GM12878 (cell line): ENCODE data around the gene RBM8A. TPM values are rescaled to one million over a fixed set of nuclear protein-coding genes. Genes with fewer than 3 reads are reported as not detected.

Experiments
- ATAC-seq: fragments of 200-7000 bp; cut with Tn5 transposase; 3 replicates; pipeline ENCODE4 v1.9.1; 2020; ENCODE audit warnings: mild to moderate bottlenecking, moderate library complexity
- BruUV-seq: library from RNA; stranded (reverse); fragments of 400-500 nt; replicated peaks from 2 replicates; lab custom pipeline; 2021; lab: Mats Ljungman, UMichigan
- CTCF ChIA-PET: fragments of 300-600 bp; sonication (Branson Sonifier 250); formaldehyde crosslinking; extraction: SDS; loops from one replicate; lab custom pipeline; 2021; ENCODE audit warnings: inconsistent platforms; lab: Yijun Ruan, JAX
- POLR2A ChIA-PET: fragments of 350-600 bp; formaldehyde crosslinking; extraction: SDS; loops from one replicate; lab custom pipeline; 2021; ENCODE audit warnings: inconsistent platforms; lab: Charles Lee
- RAD21 ChIA-PET: fragments of 300-600 bp; sonication (Branson Sonifier 250); formaldehyde crosslinking; loops from one replicate; lab custom pipeline; 2023; ENCODE audit warnings: antibody characterized with exemption; ENCODE audit not compliant: unreplicated experiment; lab: Charles Lee
- SMC1A ChIA-PET: fragments of 300-600 bp; sonication (Branson Sonifier 250); formaldehyde crosslinking; loops from one replicate; lab custom pipeline; 2023; ENCODE audit not compliant: unreplicated experiment, uncharacterized antibody; lab: Charles Lee
- DNase-seq: peaks from one replicate; pipeline ENCODE4 v3.0.0-alpha.2; 2011; ENCODE audit warnings: low read depth, low spot score
- FAIRE-seq: peaks from 3 replicates; lab custom pipeline; 2011; peaks lifted over from hg19 to GRCh38; lab: Jason Lieb, UNC
- H2AFZ ChIP-seq: 2 replicates; pipeline ENCODE4 v1.6.0; 2011; ENCODE audit warnings: low read depth, low read length, control low read depth; ENCODE audit not compliant: control insufficient read depth
- H3K27ac ChIP-seq: 2 replicates; pipeline ENCODE4 v1.5.1; 2011; ENCODE audit warnings: control low read depth; ENCODE audit not compliant: control insufficient read depth, insufficient read depth
- H3K27me3 ChIP-seq, 2 experiments: replicated peaks in 1 of 2; 2 replicates each; pipeline versions ENCODE4 v1.6.0 to v1.6.1; 2011; ENCODE audit warnings: low read length in 1 of 2; ENCODE audit not compliant: control insufficient read depth in 2 of 2, insufficient read depth in 2 of 2
- H3K36me3 ChIP-seq, 2 experiments: 2 replicates each; pipeline ENCODE4 v1.5.1; 2011; ENCODE audit warnings: low read length in 1 of 2; ENCODE audit not compliant: control insufficient read depth in 2 of 2, insufficient read depth in 2 of 2
- H3K4me1 ChIP-seq: 2 replicates; pipeline ENCODE4 v1.6.1; 2011; ENCODE audit warnings: mild to moderate bottlenecking, low read length, moderate library complexity, mixed read lengths; ENCODE audit not compliant: control insufficient read depth, insufficient read depth
- H3K4me2 ChIP-seq: 2 replicates; pipeline ENCODE4 v1.6.0; 2011; ENCODE audit warnings: control low read depth; ENCODE audit not compliant: control insufficient read depth, insufficient read depth
- H3K4me3 ChIP-seq: fragments of 200-600 bp; sonication (generic); 2 replicates; pipeline ENCODE4 v1.5.1; 2016
- H3K79me2 ChIP-seq: 2 replicates; pipeline ENCODE4 v1.6.0; 2011; ENCODE audit warnings: low read length; ENCODE audit not compliant: control insufficient read depth, insufficient read depth
- H3K9ac ChIP-seq: 2 replicates; pipeline ENCODE4 v1.8.0; 2011; ENCODE audit warnings: low read length, control low read depth, mixed read lengths; ENCODE audit not compliant: control insufficient read depth, insufficient read depth
- H3K9me3 ChIP-seq: replicated peaks from 3 replicates; pipeline ENCODE4 v1.5.1; 2011; ENCODE audit warnings: mild to moderate bottlenecking, low read length; ENCODE audit not compliant: control insufficient read depth, insufficient read depth
- H4K20me1 ChIP-seq: 2 replicates; pipeline ENCODE4 v1.6.0; 2011; ENCODE audit not compliant: control insufficient read depth, insufficient read depth
- CHD1 ChIP-seq: IDR thresholded peaks from 2 replicates; pipeline ENCODE4 v1.6.1; 2012; ENCODE audit warnings: low read depth, low read length, improper control_type of control experiment
- CHD2 ChIP-seq: IDR thresholded peaks from 2 replicates; pipeline ENCODE4 v1.6.1; 2011; ENCODE audit warnings: low read depth, low read length, improper control_type of control experiment, borderline replicate concordance
- CHD4 ChIP-seq: fragments of 200-600 bp; sonication (generic); IDR thresholded peaks from 2 replicates; pipeline ENCODE4 v1.6.1; 2016; ENCODE audit warnings: mild to moderate bottlenecking
- IKZF1 ChIP-seq: fragments of 450-650 bp; conservative IDR thresholded peaks from 2 replicates; pipeline ENCODE4 v1.6.1; 2017; ENCODE audit warnings: antibody characterized with exemption, mild to moderate bottlenecking
- MTA2 ChIP-seq: fragments of 450-650 bp; IDR thresholded peaks from 2 replicates; pipeline ENCODE4 v1.6.1; 2016; ENCODE audit warnings: low read depth, mild to moderate bottlenecking, moderate library complexity
- RAD51 ChIP-seq: fragments of 450-650 bp; IDR thresholded peaks from 2 replicates; pipeline ENCODE4 v1.6.1; 2016; ENCODE audit warnings: moderate library complexity, mild to moderate bottlenecking, inconsistent platforms
- RUNX3 ChIP-seq: IDR thresholded peaks from 2 replicates; pipeline ENCODE4 v1.6.1; 2012; ENCODE audit warnings: low read length, inconsistent platforms
- SPI1 ChIP-seq: IDR thresholded peaks from 2 replicates; pipeline ENCODE4 v1.6.1; 2011; ENCODE audit warnings: low read depth, mild to moderate bottlenecking, low read length, moderate library complexity, borderline replicate concordance; ENCODE audit not compliant: insufficient read depth
- YY1 ChIP-seq: IDR thresholded peaks from 2 replicates; pipeline ENCODE4 v1.6.1; 2011; ENCODE audit warnings: low read depth, mild to moderate bottlenecking, low read length
- WGBS: methylation state at CpG from one replicate; pipeline ENCODE4 v1.1.6; 2016; ENCODE audit warnings: low lambda C conversion rate; ENCODE audit not compliant: insufficient replicate concordance, insufficient coverage; ENCODE audit errors: missing lambda C conversion rate; 5-methylcytosine and 5-hydroxymethylcytosine counted together
- in situ Hi-C: fragments of 300-500 bp; cut with MboI; formaldehyde crosslinking; loops from 9 replicates; pipeline ENCODE4 v1.14.3; 2018; ENCODE audit warnings: mixed read lengths
- intact Hi-C: fragments of 100-400 bp; cut with micrococcal nuclease; formaldehyde crosslinking; loops from one replicate; pipeline ENCODE4 v1.14.2; 2022; ENCODE audit not compliant: unreplicated experiment
- polyA plus RNA-seq, 11 experiments: library from polyadenylated mRNA; depleted of rRNA in 4 of 11; unstranded in 6 of 11; stranded (reverse) in 5 of 11; fragments of >200 nt; fragmentation: Nextera tagmentation in 4 of 11; fragmentation: Illumina TruSeq in 1 of 11; extraction: Ambion mirVana in 4 of 11; extraction: Trizol in 1 of 11; gene quantifications; 1 replicate in 1 of 11; 2 replicates in 10 of 11; pipeline versions ENCODE4 v1.2.1 to v1.2.3, GENCODE V29; 2011 to 2016; ENCODE audit warnings: inconsistent platforms in 2 of 11, missing spikeins in 2 of 11, low read depth in 1 of 11
- total RNA-seq, 4 experiments: library from RNA; depleted of rRNA in 3 of 4; stranded (reverse); fragments of >200 nt in 3 of 4; fragmentation: Illumina TruSeq in 1 of 4; extraction: Trizol in 1 of 4; gene quantifications; 2 replicates each; pipeline versions ENCODE4 v1.2.1 to v1.2.3, GENCODE V29; 2013 to 2021
- TF ChIP-seq, protein P1 (sequence below): fragments of 450-650 bp; IDR thresholded peaks from 2 replicates; pipeline ENCODE4 v1.6.1; 2018; ENCODE audit warnings: borderline replicate concordance, mild to moderate bottlenecking; ENCODE audit not compliant: partially characterized antibody

The RBM8A gene
- total and polyA plus RNA-seq, 10 of the 15 experiments (the other 5 are each of a cell fraction or from before 2014, with no cell fraction given) = 110 to 1,248 (median 248) TPM

DNA sequence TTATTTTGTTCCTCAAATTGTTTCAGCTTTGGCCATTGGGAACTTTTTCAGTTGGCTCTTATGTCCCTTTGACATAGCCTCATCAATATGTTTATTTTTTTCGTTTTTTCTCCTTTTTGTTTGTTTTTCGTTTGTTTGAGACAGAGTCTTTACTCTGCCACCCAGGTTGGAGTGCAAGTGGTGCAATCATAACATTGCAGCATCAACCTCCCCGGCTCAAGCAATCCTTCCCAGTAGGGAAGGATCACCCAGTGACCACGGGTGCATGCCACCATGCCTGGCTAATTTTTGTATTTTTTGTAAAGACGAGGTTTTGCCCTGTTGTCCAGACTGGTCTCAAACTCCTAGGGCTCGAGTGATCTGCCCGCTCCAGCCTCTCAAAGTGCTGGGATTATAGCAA, 45.3 kb upstream of the RBM8A start:
- no TSS peak for BruUV-seq

More for the DNA sequence above, 45.3 kb upstream of the RBM8A start:
- DNase-seq = no peak
- no peaks in the 10 kb centered on the region for H3K36me3 ChIP-seq
- H3K9ac ChIP-seq = no peak overlapping the region
- H3K4me1 ChIP-seq = peaks cover 4% of the 10 kb centered on the region
- H3K4me2 ChIP-seq = no peak overlapping the region
- H4K20me1 ChIP-seq = no peaks in the 10 kb centered on the region
- in situ Hi-C loops = loop anchor here (5.0 kb wide), 1 partner anchor 35 kb away; no protein-coding TSS in a partner anchor
- H3K27ac ChIP-seq = no peak overlapping the region
- ChIA-PET POLR2A (interaction anchor here (0.6 to 1.4 kb wide), 3 partner anchors 14 to 114 kb away, joined by 3 to 5 read pairs (median 5); partner anchors contain the start of genes LIX1L and PIAS3), CTCF (interaction anchor here (0.9 to 1.3 kb wide), 3 partner anchors 9 to 127 kb away, joined by 3 read pairs; partner anchors contain the start of gene NUDT17), RAD21 (no interaction called here), SMC1A (no interaction called here)
- WGBS = 78% methylated on average over 7 of the region's 7 CpGs
- no peak for FAIRE-seq
- no peak for ATAC-seq
- no peaks in the 10 kb centered on the region for H3K79me2 ChIP-seq
- peaks cover under 1% of the 10 kb centered on the region for H3K9me3 ChIP-seq
- H3K27me3 ChIP-seq = no peaks in the 10 kb centered on the region
- no peak overlapping the region for H2AFZ ChIP-seq
- TF ChIP-seq RUNX3 = no peak
- TF ChIP-seq CHD1 = no peak
- no peak for TF ChIP-seq RAD51
- no peak for TF ChIP-seq SPI1
- no peak for TF ChIP-seq MTA2
- TF ChIP-seq YY1 = no peak
- no peak for TF ChIP-seq CHD2
- no peak for TF ChIP-seq CHD4
- no peak for TF ChIP-seq IKZF1
- TF ChIP-seq, protein P1, sequence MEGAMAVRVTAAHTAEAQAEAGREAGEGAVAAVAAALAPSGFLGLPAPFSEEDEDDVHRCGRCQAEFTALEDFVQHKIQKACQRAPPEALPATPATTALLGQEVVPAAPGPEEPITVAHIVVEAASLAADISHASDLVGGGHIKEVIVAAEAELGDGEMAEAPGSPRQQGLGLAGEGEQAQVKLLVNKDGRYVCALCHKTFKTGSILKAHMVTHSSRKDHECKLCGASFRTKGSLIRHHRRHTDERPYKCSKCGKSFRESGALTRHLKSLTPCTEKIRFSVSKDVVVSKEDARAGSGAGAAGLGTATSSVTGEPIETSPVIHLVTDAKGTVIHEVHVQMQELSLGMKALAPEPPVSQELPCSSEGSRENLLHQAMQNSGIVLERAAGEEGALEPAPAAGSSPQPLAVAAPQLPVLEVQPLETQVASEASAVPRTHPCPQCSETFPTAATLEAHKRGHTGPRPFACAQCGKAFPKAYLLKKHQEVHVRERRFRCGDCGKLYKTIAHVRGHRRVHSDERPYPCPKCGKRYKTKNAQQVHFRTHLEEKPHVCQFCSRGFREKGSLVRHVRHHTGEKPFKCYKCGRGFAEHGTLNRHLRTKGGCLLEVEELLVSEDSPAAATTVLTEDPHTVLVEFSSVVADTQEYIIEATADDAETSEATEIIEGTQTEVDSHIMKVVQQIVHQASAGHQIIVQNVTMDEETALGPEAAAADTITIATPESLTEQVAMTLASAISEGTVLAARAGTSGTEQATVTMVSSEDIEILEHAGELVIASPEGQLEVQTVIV = no peak
- no peak overlapping the region for H3K4me3 ChIP-seq
- intact Hi-C loops = no loop called here
